HEK293 (cell line): ENCODE results near the gene FLACC1.

ENCODE experiments used
- CTCF ChIA-PET: fragments of 350-600 bp; formaldehyde crosslinking; extraction: SDS; loops from one replicate; lab custom pipeline; 2021; ENCODE audit warnings: antibody characterized with exemption; lab: Yijun Ruan, JAX
- POLR2A ChIA-PET: fragments of 300-600 bp; formaldehyde crosslinking; extraction: SDS; loops from one replicate; lab custom pipeline; 2020; ENCODE audit warnings: antibody characterized with exemption, inconsistent platforms; lab: Yijun Ruan, JAX
- H3K27ac ChIP-seq: fragments of 200-500 bp; sonication (Bioruptor generic); 2 replicates; pipeline ENCODE4 v1.5.1; 2014; ENCODE audit warnings: low read depth, low read length, control low read depth, inconsistent platforms; ENCODE audit errors: extremely low read depth
- H3K36me3 ChIP-seq, 2 experiments: fragments of 200-500 bp in 1 of 2; sonication (Bioruptor generic) in 1 of 2; 1 replicate in 1 of 2; 2 replicates in 1 of 2; pipeline ENCODE4 v1.5.1; 2014 to 2017; ENCODE audit warnings: inconsistent platforms in 2 of 2, low read length in 2 of 2; ENCODE audit not compliant: control insufficient read depth in 2 of 2, insufficient read depth in 1 of 2
- H3K4me1 ChIP-seq: fragments of 200-500 bp; sonication (Bioruptor generic); 2 replicates; pipeline ENCODE4 v1.5.1; 2014; ENCODE audit warnings: mild to moderate bottlenecking, low read length, inconsistent platforms; ENCODE audit not compliant: control insufficient read depth, insufficient read depth
- H3K4me3 ChIP-seq: 2 replicates; pipeline ENCODE4 v1.5.1; 2011; ENCODE audit warnings: low read depth, mild to moderate bottlenecking, control low read depth, low read length, moderate library complexity
- H3K9me3 ChIP-seq: fragments of 200-500 bp; sonication (Bioruptor generic); 2 replicates; pipeline ENCODE4 v1.5.1; 2014; ENCODE audit warnings: low read depth, low read length, inconsistent platforms; ENCODE audit not compliant: control insufficient read depth, insufficient read depth
- GLI2 ChIP-seq: fragments of 450-650 bp; formaldehyde crosslinking; IDR thresholded peaks from 2 replicates; pipeline ENCODE4; 2017; ENCODE audit warnings: missing biosample characterization, missing genetic modification characterization, low read depth, borderline replicate concordance
- HOXA7 ChIP-seq: sonication (generic); formaldehyde crosslinking; IDR thresholded peaks from 2 replicates; pipeline ENCODE4 v1.8.1; 2022; ENCODE audit warnings: missing genetic modification reagents, borderline replicate concordance
- PRDM2 ChIP-seq: fragments of 450-650 bp; formaldehyde crosslinking; IDR thresholded peaks from 2 replicates; pipeline ENCODE4 v1.5.1; 2016; ENCODE audit warnings: missing biosample characterization, missing genetic modification characterization, borderline replicate concordance
- PRDM6 ChIP-seq: fragments of 450-650 bp; formaldehyde crosslinking; IDR thresholded peaks from 2 replicates; pipeline ENCODE4 v1.5.1; 2017; ENCODE audit warnings: missing biosample characterization, missing genetic modification characterization
- REST ChIP-seq: fragments of 450-650 bp; formaldehyde crosslinking; IDR thresholded peaks from 2 replicates; pipeline ENCODE4 v1.5.1; 2016; ENCODE audit warnings: missing biosample characterization, missing genetic modification characterization
- SETDB1 ChIP-seq: IDR thresholded peaks from one replicate; pipeline ENCODE4 v1.6.1; 2017; ENCODE audit warnings: mild to moderate bottlenecking, low read length, moderate library complexity, mixed read lengths; ENCODE audit not compliant: insufficient read length
- ZNF211 ChIP-seq: fragments of 450-650 bp; formaldehyde crosslinking; IDR thresholded peaks from 2 replicates; pipeline ENCODE4 v1.5.1; 2016; ENCODE audit warnings: low read depth, missing biosample characterization, missing genetic modification characterization
- ZNF362 ChIP-seq: fragments of 450-650 bp; formaldehyde crosslinking; IDR thresholded peaks from 2 replicates; pipeline ENCODE4 v1.5.1; 2016; ENCODE audit warnings: missing biosample characterization, missing genetic modification characterization
- ZNF596 ChIP-seq: fragments of 450-650 bp; IDR thresholded peaks from 2 replicates; pipeline ENCODE4 v1.5.0; 2018; ENCODE audit warnings: missing biosample characterization, mild to moderate bottlenecking, missing genetic modification characterization, moderate library complexity
- ZNF692 ChIP-seq: fragments of 450-650 bp; formaldehyde crosslinking; IDR thresholded peaks from 2 replicates; pipeline ENCODE4 v1.5.1; 2016; ENCODE audit warnings: missing biosample characterization, missing genetic modification characterization
- TF ChIP-seq, protein P1 (sequence below): fragments of 450-650 bp; IDR thresholded peaks from 2 replicates; pipeline ENCODE4 v1.5.1; 2018; ENCODE audit warnings: missing biosample characterization, missing genetic modification characterization

FLACC1 gene

GRCh38 chr2:201327678-201328077 is 29.5 kb downstream of the FLACC1 start (continued):
- TF ChIP-seq PRDM2: no peak

GRCh38 chr2:201322772-201323171 is 34.4 kb downstream of the FLACC1 start:
- Histone ChIP-seq H3K27ac (no peak overlapping the region), H3K4me3 (no peak overlapping the region), H3K4me1 (no peaks in the 10 kb centered on the region), H3K36me3 (no peaks in the 10 kb centered on the region), H3K9me3 (no peaks in the 10 kb centered on the region)
- peak; percentile 41 for TF ChIP-seq SETDB1
- TF ChIP-seq, protein P1, sequence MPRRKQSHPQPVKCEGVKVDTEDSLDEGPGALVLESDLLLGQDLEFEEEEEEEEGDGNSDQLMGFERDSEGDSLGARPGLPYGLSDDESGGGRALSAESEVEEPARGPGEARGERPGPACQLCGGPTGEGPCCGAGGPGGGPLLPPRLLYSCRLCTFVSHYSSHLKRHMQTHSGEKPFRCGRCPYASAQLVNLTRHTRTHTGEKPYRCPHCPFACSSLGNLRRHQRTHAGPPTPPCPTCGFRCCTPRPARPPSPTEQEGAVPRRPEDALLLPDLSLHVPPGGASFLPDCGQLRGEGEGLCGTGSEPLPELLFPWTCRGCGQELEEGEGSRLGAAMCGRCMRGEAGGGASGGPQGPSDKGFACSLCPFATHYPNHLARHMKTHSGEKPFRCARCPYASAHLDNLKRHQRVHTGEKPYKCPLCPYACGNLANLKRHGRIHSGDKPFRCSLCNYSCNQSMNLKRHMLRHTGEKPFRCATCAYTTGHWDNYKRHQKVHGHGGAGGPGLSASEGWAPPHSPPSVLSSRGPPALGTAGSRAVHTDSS: no peak
- ChIA-PET POLR2A (no interaction called here), CTCF (no interaction called here)

DNA sequence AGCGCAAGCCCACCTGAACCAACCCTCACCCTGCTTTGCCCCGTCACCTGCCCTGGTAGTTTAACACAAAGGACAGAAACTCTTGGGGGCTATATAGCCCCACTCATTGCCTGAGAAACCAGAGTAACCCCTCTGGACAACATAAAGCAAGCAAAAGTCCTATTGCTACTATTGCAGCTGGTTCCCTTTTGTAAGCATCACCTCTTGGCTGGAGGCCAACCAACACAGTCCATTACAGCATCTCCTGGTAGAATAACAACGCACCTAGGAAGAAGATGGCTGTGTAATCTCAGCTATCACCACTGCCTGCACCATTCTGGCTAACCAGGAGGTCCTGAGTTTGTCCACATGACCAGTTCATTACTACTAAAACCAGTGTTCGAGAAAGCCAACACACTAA is 36.4 kb downstream of the FLACC1 start:
- Histone ChIP-seq H3K27ac (no peak overlapping the region), H3K4me1 (no peaks in the 10 kb centered on the region), H3K36me3 (no peaks in the 10 kb centered on the region), H3K4me3 (no peak overlapping the region)
- POLR2A ChIA-PET: no interaction called here
- TF ChIP-seq ZNF362 (tag by site-specific recombination) (no peak), HOXA7 (CRISPR knock-in tag) (no peak)
- TF ChIP-seq, all 188 proteins: peak for 0
- H3K9me3 ChIP-seq: no peaks in the 10 kb centered on the region
- CTCF ChIA-PET: no interaction called here

GRCh38 chr2:201320257-201320656 is 36.9 kb downstream of the FLACC1 start:
- H3K36me3 ChIP-seq: no peaks in the 10 kb centered on the region
- H3K4me1 ChIP-seq: no peaks in the 10 kb centered on the region
- no peak overlapping the region for H3K27ac ChIP-seq
- ChIA-PET POLR2A (no interaction called here), CTCF (no interaction called here)
- H3K9me3 ChIP-seq: no peaks in the 10 kb centered on the region
- no peak overlapping the region for H3K4me3 ChIP-seq
- no peak for TF ChIP-seq ZNF211 (tag by site-specific recombination)
- TF ChIP-seq ZNF692 (tag by site-specific recombination): no peak
- no peak for TF ChIP-seq REST (tag by site-specific recombination)
- TF ChIP-seq ZNF596 (tag by site-specific recombination): no peak
- no peak for TF ChIP-seq PRDM6 (tag by site-specific recombination)
- no peak for TF ChIP-seq GLI2 (tag by site-specific recombination)
